ENCODE results near the gene RTKN.

GRCh38 chr2:74424139-74424992, 17.4 kb downstream of the RTKN start:
- no peak for TF ChIP-seq CTCF (conservative IDR thresholded peaks at IDR 0.05; ENCODE audit: low read length)
- no peak for TF ChIP-seq EZH2phosphoT487 (IDR thresholded peaks at IDR 0.05; ENCODE audit: borderline replicate concordance)

All from Loucy (cell line).